HG03060 (cell line): Measurements from ENCODE around the gene CCL3.
"Not testable (repeated sequence)": the region's sequence is repeated elsewhere in the genome, so short reads cannot be mapped to it uniquely, and the experiment has no call there.

Experiments
- ATAC-seq: cut with Tn5 transposase; IDR thresholded peaks from one replicate; pipeline ENCODE4 v1.9.1; 2021; ENCODE audit warnings: low read depth, moderate number of reproducible peaks; ENCODE audit not compliant: unreplicated experiment

The CCL3 gene

GRCh38 chr17:36117505-36118382, 27.8 kb upstream of the CCL3 start:
- no peak for ATAC-seq

GRCh38 chr17:36115649-36115977, 25.7 kb upstream of the CCL3 start:
- not testable (repeated sequence) for ATAC-seq

- not testable (repeated sequence) for ATAC-seq
Observed at GRCh38 chr17:36114971-36115648, 25.2 kb upstream of the CCL3 start.

GRCh38 chr17:36113131-36113530, 23.2 kb upstream of the CCL3 start:
- not testable (repeated sequence) for ATAC-seq

- ATAC-seq = no peak
Observed at GRCh38 chr17:36112572-36112971, 22.6 kb upstream of the CCL3 start.

- ATAC-seq = no peak
Observed at GRCh38 chr17:36111068-36111490, 21.1 kb upstream of the CCL3 start.

- not testable (repeated sequence) for ATAC-seq
Observed at GRCh38 chr17:36108265-36108664, 18.3 kb upstream of the CCL3 start.

GRCh38 chr17:36107660-36108059, 17.7 kb upstream of the CCL3 start:
- no peak for ATAC-seq

GRCh38 chr17:36106493-36106835, 16.5 kb upstream of the CCL3 start:
- ATAC-seq = no peak

GRCh38 chr17:36105781-36106492, 16.0 kb upstream of the CCL3 start:
- no peak for ATAC-seq

- no peak for ATAC-seq
Observed at GRCh38 chr17:36104701-36105181, 14.8 kb upstream of the CCL3 start.

- ATAC-seq = not testable (repeated sequence)
Observed at GRCh38 chr17:36104246-36104645, 14.3 kb upstream of the CCL3 start.

GRCh38 chr17:36103401-36103975, 13.5 kb upstream of the CCL3 start, which contains the start of gene CCL4:
CCL4 (plus strand) TSS chr17:36103827; CDS start chr17:36103906, 79 bp downstream.
- peak; percentile 73 for ATAC-seq

- not testable (repeated sequence) for ATAC-seq
Observed at GRCh38 chr17:36099004-36099403, 9.1 kb upstream of the CCL3 start.

- ATAC-seq = no peak
Observed at GRCh38 chr17:36095992-36096391, 6.0 kb upstream of the CCL3 start.

- no peak for ATAC-seq
Observed at GRCh38 chr17:36094746-36095145, 4.8 kb upstream of the CCL3 start.

- no peak for ATAC-seq
Observed at GRCh38 chr17:36094232-36094631, 4.3 kb upstream of the CCL3 start.

- ATAC-seq = not testable (repeated sequence)
Observed at GRCh38 chr17:36092715-36093114, 2.8 kb upstream of the CCL3 start.

GRCh38 chr17:36092230-36092629, 2.3 kb upstream of the CCL3 start:
- no peak for ATAC-seq

GRCh38 chr17:36089339-36089865, 541 bp downstream of the CCL3 start:
- no peak for ATAC-seq
